Loucy (cell line): ENCODE data around the gene ACTR5.

ENCODE experiments used
- H2AFZ ChIP-seq: fragments of 200-600 bp; sonication (generic); 2 replicates; pipeline ENCODE4 v1.6.0; 2016; ENCODE audit warnings: antibody characterized with exemption, mild to moderate bottlenecking, low read length, moderate library complexity
- H3F3A ChIP-seq: fragments of 200-600 bp; 2 replicates; pipeline ENCODE4 v1.6.0; 2016; ENCODE audit warnings: antibody characterized with exemption, low read depth, mild to moderate bottlenecking
- H3K27me3 ChIP-seq: fragments of 200-600 bp; sonication (generic); 2 replicates; pipeline ENCODE4 v1.6.1; 2014; ENCODE audit warnings: low read length, mild to moderate bottlenecking; ENCODE audit not compliant: insufficient read depth, poor library complexity, severe bottlenecking
- H3K36me3 ChIP-seq: fragments of 200-600 bp; sonication (generic); 2 replicates; pipeline ENCODE4 v1.6.1; 2016; ENCODE audit warnings: low read length; ENCODE audit not compliant: insufficient read depth
- H3K4me1 ChIP-seq: fragments of 200-600 bp; sonication (generic); 2 replicates; pipeline ENCODE4 v1.5.1; 2014; ENCODE audit warnings: low read length, mild to moderate bottlenecking; ENCODE audit not compliant: insufficient read depth, poor library complexity, severe bottlenecking
- H3K4me2 ChIP-seq: fragments of 200-600 bp; sonication (generic); 2 replicates; pipeline ENCODE4 v1.6.0; 2014; ENCODE audit warnings: antibody characterized with exemption, low read length, low read depth, mild to moderate bottlenecking; ENCODE audit not compliant: poor library complexity, severe bottlenecking
- H3K4me3 ChIP-seq: fragments of 200-600 bp; sonication (generic); 2 replicates; pipeline ENCODE4 v1.5.1; 2014; ENCODE audit warnings: low read length, mild to moderate bottlenecking, mixed read lengths; ENCODE audit not compliant: poor library complexity, severe bottlenecking
- H3K79me2 ChIP-seq: fragments of 200-600 bp; sonication (generic); 2 replicates; pipeline ENCODE4 v1.6.1; 2014; ENCODE audit warnings: low read length; ENCODE audit not compliant: insufficient read depth
- H3K9ac ChIP-seq: fragments of 200-600 bp; sonication (generic); 2 replicates; pipeline ENCODE4 v1.6.0; 2014; ENCODE audit warnings: mild to moderate bottlenecking, low read depth, low read length, moderate library complexity; ENCODE audit not compliant: poor library complexity, severe bottlenecking
- H3K9me2 ChIP-seq: fragments of 200-600 bp; sonication (generic); replicated peaks from 2 replicates; pipeline ENCODE4 v1.6.1; 2016; ENCODE audit warnings: low read depth, low read length, mixed read lengths
- H3K9me3 ChIP-seq: fragments of 200-600 bp; sonication (generic); 2 replicates; pipeline ENCODE4 v1.6.1; 2014; ENCODE audit warnings: mild to moderate bottlenecking, antibody characterized with exemption, low read length, low read depth; ENCODE audit not compliant: insufficient read depth
- H4K20me1 ChIP-seq: fragments of 200-600 bp; sonication (generic); 2 replicates; pipeline ENCODE4 v1.6.0; 2014; ENCODE audit warnings: antibody characterized with exemption, low read length, mild to moderate bottlenecking; ENCODE audit not compliant: insufficient read depth, poor library complexity, severe bottlenecking
- EZH2phosphoT487 ChIP-seq: fragments of 200-600 bp; IDR thresholded peaks from 2 replicates; pipeline ENCODE4 v1.6.1; 2018; ENCODE audit warnings: antibody characterized with exemption, mild to moderate bottlenecking, moderate library complexity, borderline replicate concordance
- TF ChIP-seq, protein P1 (sequence below): fragments of 200-600 bp; sonication (generic); conservative IDR thresholded peaks from 2 replicates; pipeline ENCODE4 v1.5.1; 2014; ENCODE audit warnings: mild to moderate bottlenecking, antibody characterized with exemption, low read length

ACTR5 gene

DNA sequence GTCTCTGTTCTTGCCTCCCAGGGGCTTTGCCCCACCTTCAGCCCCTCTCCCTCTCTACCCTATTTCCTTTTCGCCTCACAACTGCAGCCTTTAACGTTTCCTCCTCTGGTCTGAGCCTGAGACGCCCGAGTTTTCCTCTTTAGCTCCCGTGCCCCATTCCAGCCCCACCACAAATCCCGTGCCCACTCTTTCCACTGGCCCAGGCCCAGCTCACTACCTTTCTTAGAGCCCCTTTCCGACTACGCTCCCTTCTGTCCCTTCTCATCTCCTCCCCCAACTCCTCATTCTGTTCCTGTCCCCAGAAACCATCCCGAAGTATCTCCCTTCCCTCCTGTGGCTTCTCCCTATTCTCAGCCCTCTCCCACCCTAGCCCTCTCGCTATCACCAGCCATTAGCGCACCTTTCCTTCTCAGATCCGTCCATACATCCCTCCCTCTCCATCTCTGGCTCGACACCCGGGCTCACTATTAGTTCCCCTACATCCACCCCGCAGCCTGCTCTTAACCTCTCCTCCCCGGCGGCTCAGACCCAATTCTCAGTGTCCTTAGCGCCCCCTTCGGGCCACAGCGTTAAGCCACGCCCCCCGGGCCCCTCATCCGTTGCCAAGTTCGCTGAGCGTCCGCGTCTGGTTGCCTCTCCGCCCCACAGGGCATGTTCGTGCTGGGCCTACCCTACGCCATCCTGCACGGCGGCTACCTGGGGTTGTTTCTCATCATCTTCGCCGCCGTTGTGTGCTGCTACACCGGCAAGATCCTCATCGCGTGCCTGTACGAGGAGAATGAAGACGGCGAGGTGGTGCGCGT, 21.3 kb upstream of the ACTR5 start:
- no peaks in the 10 kb centered on the region for H3F3A ChIP-seq
- no peak overlapping the region for H3K9ac ChIP-seq
- no peak for TF ChIP-seq EZH2phosphoT487
- TF ChIP-seq, protein P1, sequence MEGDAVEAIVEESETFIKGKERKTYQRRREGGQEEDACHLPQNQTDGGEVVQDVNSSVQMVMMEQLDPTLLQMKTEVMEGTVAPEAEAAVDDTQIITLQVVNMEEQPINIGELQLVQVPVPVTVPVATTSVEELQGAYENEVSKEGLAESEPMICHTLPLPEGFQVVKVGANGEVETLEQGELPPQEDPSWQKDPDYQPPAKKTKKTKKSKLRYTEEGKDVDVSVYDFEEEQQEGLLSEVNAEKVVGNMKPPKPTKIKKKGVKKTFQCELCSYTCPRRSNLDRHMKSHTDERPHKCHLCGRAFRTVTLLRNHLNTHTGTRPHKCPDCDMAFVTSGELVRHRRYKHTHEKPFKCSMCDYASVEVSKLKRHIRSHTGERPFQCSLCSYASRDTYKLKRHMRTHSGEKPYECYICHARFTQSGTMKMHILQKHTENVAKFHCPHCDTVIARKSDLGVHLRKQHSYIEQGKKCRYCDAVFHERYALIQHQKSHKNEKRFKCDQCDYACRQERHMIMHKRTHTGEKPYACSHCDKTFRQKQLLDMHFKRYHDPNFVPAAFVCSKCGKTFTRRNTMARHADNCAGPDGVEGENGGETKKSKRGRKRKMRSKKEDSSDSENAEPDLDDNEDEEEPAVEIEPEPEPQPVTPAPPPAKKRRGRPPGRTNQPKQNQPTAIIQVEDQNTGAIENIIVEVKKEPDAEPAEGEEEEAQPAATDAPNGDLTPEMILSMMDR: peak; percentile 32; the same call in 1 of the 2 replicates
- H3K4me3 ChIP-seq: no peak overlapping the region
- H3K9me2 ChIP-seq: no peaks in the 10 kb centered on the region
- H3K9me3 ChIP-seq: no peaks in the 10 kb centered on the region
- H3K4me2 ChIP-seq: no peak overlapping the region
- H3K4me1 ChIP-seq: peaks cover 11% of the 10 kb centered on the region
- no peak overlapping the region for H2AFZ ChIP-seq
- no peaks in the 10 kb centered on the region for H3K36me3 ChIP-seq
- H3K79me2 ChIP-seq: no peaks in the 10 kb centered on the region
- no peaks in the 10 kb centered on the region for H4K20me1 ChIP-seq
- peaks cover 21% of the 10 kb centered on the region for H3K27me3 ChIP-seq

DNA sequence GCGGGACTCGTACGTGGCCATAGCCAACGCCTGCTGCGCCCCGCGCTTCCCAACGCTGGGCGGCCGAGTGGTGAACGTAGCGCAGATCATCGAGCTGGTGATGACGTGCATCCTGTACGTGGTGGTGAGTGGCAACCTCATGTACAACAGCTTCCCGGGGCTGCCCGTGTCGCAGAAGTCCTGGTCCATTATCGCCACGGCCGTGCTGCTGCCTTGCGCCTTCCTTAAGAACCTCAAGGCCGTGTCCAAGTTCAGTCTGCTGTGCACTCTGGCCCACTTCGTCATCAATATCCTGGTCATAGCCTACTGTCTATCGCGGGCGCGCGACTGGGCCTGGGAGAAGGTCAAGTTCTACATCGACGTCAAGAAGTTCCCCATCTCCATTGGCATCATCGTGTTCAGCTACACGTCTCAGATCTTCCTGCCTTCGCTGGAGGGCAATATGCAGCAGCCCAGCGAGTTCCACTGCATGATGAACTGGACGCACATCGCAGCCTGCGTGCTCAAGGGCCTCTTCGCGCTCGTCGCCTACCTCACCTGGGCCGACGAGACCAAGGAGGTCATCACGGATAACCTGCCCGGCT, 20.6 kb upstream of the ACTR5 start:
- Histone ChIP-seq H4K20me1 (no peaks in the 10 kb centered on the region), H3K9me2 (no peaks in the 10 kb centered on the region), H3F3A (no peaks in the 10 kb centered on the region), H3K9ac (no peak overlapping the region), H3K4me2 (no peak overlapping the region), H3K4me3 (no peak overlapping the region), H3K36me3 (no peaks in the 10 kb centered on the region), H3K4me1 (peaks cover 11% of the 10 kb centered on the region), H3K27me3 (peaks cover 21% of the 10 kb centered on the region), H2AFZ (no peak overlapping the region), H3K9me3 (no peaks in the 10 kb centered on the region), H3K79me2 (no peaks in the 10 kb centered on the region)
- no peak for TF ChIP-seq EZH2phosphoT487
- TF ChIP-seq, protein P1: no peak

DNA sequence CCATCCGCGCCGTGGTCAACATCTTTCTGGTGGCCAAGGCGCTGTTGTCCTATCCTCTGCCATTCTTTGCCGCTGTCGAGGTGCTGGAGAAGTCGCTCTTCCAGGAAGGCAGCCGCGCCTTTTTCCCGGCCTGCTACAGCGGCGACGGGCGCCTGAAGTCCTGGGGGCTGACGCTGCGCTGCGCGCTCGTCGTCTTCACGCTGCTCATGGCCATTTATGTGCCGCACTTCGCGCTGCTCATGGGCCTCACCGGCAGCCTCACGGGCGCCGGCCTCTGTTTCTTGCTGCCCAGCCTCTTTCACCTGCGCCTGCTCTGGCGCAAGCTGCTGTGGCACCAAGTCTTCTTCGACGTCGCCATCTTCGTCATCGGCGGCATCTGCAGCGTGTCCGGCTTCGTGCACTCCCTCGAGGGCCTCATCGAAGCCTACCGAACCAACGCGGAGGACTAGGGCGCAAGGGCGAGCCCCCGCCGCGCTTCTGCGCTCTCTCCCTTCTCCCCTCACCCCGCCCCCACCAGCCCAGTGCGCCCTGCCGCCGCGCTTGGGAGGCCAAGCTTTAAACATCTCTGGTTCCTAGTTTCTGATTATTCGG, 20.0 kb upstream of the ACTR5 start:
- Histone ChIP-seq H3K27me3 (peaks cover 15% of the 10 kb centered on the region), H4K20me1 (no peaks in the 10 kb centered on the region), H3K9me2 (no peaks in the 10 kb centered on the region), H3K79me2 (no peaks in the 10 kb centered on the region), H3K36me3 (no peaks in the 10 kb centered on the region), H3K9me3 (no peaks in the 10 kb centered on the region), H3K9ac (no peak overlapping the region), H3K4me2 (no peak overlapping the region), H2AFZ (no peak overlapping the region), H3K4me3 (no peak overlapping the region), H3K4me1 (peaks cover 11% of the 10 kb centered on the region), H3F3A (no peaks in the 10 kb centered on the region)
- TF ChIP-seq EZH2phosphoT487: no peak
- TF ChIP-seq, protein P1: no peak
